MM.1S (cell line): Measurements from ENCODE around the gene CNN3.

ENCODE experiments used
- CTCF ChIP-seq: fragments of 300-600 bp; sonication (generic); IDR thresholded peaks from 2 replicates; pipeline ENCODE4 v1.5.1; 2016; ENCODE audit warnings: antibody characterized with exemption, low read length, mixed read lengths
- EZH2 ChIP-seq: fragments of 300-600 bp; sonication (generic); optimal IDR thresholded peaks from 2 replicates; pipeline ENCODE3; 2017; ENCODE audit warnings: low read depth, mild to moderate bottlenecking, antibody characterized with exemption, low read length, mixed read lengths
- EZH2phosphoT487 ChIP-seq: fragments of 300-600 bp; sonication (generic); IDR thresholded peaks from 2 replicates; pipeline ENCODE4 v1.6.1; 2018; ENCODE audit warnings: antibody characterized with exemption, low read length

GRCh38 chr1:94862718-94863117, 64.2 kb downstream of the CNN3 start:
- TF ChIP-seq CTCF (no peak), EZH2 (no peak), EZH2phosphoT487 (no peak)
